GM18907 (cell line): ENCODE measurements around the gene SERPINB13.
"Not testable (repeated sequence)": the region's sequence is repeated elsewhere in the genome, so short reads cannot be mapped to it uniquely, and the experiment has no call there.

Source experiments
- ATAC-seq: cut with Tn5 transposase; IDR thresholded peaks from one replicate; pipeline ENCODE4 v1.9.1; 2021; ENCODE audit warnings: mild to moderate bottlenecking, moderate library complexity; ENCODE audit not compliant: unreplicated experiment

SERPINB13 gene

GRCh38 chr18:63644694-63645093 lies 57.6 kb downstream of the SERPINB13 start:
- not testable (repeated sequence) for ATAC-seq

GRCh38 chr18:63646936-63647335 lies 59.8 kb downstream of the SERPINB13 start:
- no peak for ATAC-seq

GRCh38 chr18:63648241-63648640 lies 61.1 kb downstream of the SERPINB13 start:
- no peak for ATAC-seq
